ENCODE data around the gene HLCS.

Gene HLCS

DNA sequence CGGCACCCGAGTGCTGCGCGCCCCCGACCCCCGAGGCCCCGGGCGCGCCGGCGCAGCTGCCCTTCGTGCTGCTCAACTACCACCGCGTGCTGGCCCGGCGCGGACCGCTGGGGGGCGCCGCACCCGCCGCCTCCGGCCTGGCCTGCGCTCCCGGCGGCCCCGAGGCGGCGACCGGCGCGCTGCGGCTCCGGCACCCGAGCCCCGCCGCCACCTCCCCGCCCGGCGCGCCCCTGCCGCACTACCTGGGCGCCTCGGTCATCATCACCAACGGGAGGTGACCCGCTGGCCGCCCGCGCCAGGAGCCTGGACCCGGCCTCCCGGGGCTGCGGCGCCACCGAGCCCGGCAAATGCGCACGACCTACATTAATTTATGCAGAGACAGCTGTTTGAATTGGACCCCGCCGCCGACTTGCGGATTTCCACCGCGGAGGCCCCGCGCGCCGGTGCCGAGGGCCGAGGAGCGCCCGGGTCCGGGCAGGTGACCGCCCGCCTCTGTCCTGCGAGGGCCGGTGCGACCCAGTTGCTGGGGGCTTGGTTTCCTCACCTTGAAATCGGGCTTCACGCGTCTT lies 218.6 kb downstream of the HLCS start:
- H3K9ac ChIP-seq (ENCODE audit: low read depth, low read length, poor library complexity, severe bottlenecking): no peak overlapping the region
- peaks cover 13% of the 10 kb centered on the region for H3K4me1 ChIP-seq (ENCODE audit: insufficient read depth, low read length, poor library complexity, severe bottlenecking)
- H3F3A ChIP-seq (ENCODE audit: low read depth): no peaks in the 10 kb centered on the region
- no peaks in the 10 kb centered on the region for H4K20me1 ChIP-seq (ENCODE audit: insufficient read depth, low read length, poor library complexity, severe bottlenecking)
- H3K27me3 ChIP-seq (ENCODE audit: insufficient read depth, low read length, poor library complexity, severe bottlenecking): no peaks in the 10 kb centered on the region
- H3K9me2 ChIP-seq (replicated peaks; ENCODE audit: low read depth, low read length): no peaks in the 10 kb centered on the region
- TF ChIP-seq, protein P1, sequence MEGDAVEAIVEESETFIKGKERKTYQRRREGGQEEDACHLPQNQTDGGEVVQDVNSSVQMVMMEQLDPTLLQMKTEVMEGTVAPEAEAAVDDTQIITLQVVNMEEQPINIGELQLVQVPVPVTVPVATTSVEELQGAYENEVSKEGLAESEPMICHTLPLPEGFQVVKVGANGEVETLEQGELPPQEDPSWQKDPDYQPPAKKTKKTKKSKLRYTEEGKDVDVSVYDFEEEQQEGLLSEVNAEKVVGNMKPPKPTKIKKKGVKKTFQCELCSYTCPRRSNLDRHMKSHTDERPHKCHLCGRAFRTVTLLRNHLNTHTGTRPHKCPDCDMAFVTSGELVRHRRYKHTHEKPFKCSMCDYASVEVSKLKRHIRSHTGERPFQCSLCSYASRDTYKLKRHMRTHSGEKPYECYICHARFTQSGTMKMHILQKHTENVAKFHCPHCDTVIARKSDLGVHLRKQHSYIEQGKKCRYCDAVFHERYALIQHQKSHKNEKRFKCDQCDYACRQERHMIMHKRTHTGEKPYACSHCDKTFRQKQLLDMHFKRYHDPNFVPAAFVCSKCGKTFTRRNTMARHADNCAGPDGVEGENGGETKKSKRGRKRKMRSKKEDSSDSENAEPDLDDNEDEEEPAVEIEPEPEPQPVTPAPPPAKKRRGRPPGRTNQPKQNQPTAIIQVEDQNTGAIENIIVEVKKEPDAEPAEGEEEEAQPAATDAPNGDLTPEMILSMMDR (conservative IDR thresholded peaks at IDR 0.05; ENCODE audit: low read length): no peak
- no peak for TF ChIP-seq EZH2phosphoT487 (IDR thresholded peaks at IDR 0.05; ENCODE audit: borderline replicate concordance)
- no peak overlapping the region for H3K4me2 ChIP-seq (ENCODE audit: low read depth, low read length, poor library complexity, severe bottlenecking)
- no peak overlapping the region for H2AFZ ChIP-seq (ENCODE audit: low read length)
- no peak overlapping the region for H3K4me3 ChIP-seq (ENCODE audit: low read length, poor library complexity, severe bottlenecking)
- no peaks in the 10 kb centered on the region for H3K36me3 ChIP-seq (ENCODE audit: insufficient read depth, low read length)
- H3K9me3 ChIP-seq (ENCODE audit: insufficient read depth, low read depth, low read length): no peaks in the 10 kb centered on the region
- H3K79me2 ChIP-seq (ENCODE audit: insufficient read depth, low read length): no peaks in the 10 kb centered on the region

DNA sequence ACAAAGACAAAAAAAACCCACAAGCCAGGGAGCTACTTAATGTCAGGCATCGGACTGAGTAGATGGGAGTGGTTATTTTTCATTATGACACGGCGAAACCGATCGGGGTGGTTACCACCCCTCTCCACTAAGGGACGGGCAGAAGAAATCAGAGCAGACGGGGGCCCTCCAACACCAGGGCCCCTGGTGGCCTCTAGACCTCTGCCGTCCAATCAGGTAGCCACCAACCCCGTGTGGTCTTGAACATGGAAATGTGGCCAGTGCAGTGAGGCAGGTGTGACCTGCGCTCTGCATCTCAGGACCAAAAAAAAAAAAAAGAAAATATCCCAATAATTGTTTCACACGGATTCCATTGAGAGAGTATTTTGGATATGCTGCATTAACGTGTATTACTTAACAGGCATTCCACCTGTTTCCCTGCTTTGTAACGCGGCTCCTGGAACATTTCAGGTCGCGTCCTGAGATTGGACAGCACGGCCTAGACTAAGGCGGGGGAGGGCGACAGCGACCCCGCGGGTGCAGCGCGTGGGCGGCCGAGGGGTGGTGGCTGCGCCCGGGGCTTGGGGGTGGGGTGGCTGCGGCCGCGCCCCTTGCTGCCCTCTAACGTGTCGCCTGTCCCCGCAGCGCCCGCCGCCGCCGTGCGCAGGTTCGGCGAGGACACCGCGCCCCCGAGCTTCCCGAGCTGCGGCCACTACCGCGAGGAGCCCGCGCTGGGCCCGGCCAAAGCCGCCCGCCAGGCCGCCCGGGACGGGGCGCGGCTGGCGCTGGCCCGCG lies 219.2 kb downstream of the HLCS start:
- Histone ChIP-seq H3K9ac (ENCODE audit: low read depth, low read length, poor library complexity, severe bottlenecking) (no peak overlapping the region), H3K79me2 (ENCODE audit: insufficient read depth, low read length) (no peaks in the 10 kb centered on the region), H3K36me3 (ENCODE audit: insufficient read depth, low read length) (no peaks in the 10 kb centered on the region), H4K20me1 (ENCODE audit: insufficient read depth, low read length, poor library complexity, severe bottlenecking) (no peaks in the 10 kb centered on the region), H3K9me2 (replicated peaks; ENCODE audit: low read depth, low read length) (no peaks in the 10 kb centered on the region), H3K9me3 (ENCODE audit: insufficient read depth, low read depth, low read length) (no peaks in the 10 kb centered on the region), H2AFZ (ENCODE audit: low read length) (no peak overlapping the region), H3K27me3 (ENCODE audit: insufficient read depth, low read length, poor library complexity, severe bottlenecking) (no peaks in the 10 kb centered on the region), H3K4me1 (ENCODE audit: insufficient read depth, low read length, poor library complexity, severe bottlenecking) (peaks cover 12% of the 10 kb centered on the region), H3K4me3 (ENCODE audit: low read length, poor library complexity, severe bottlenecking) (peak overlapping the region; percentile 55), H3F3A (ENCODE audit: low read depth) (no peaks in the 10 kb centered on the region), H3K4me2 (ENCODE audit: low read depth, low read length, poor library complexity, severe bottlenecking) (peak overlapping the region; percentile 71)
- no peak for TF ChIP-seq EZH2phosphoT487 (IDR thresholded peaks at IDR 0.05; ENCODE audit: borderline replicate concordance)
- TF ChIP-seq, protein P1 (conservative IDR thresholded peaks at IDR 0.05; ENCODE audit: low read length): no peak

GRCh38 chr21:36745459-36745858 lies 221.0 kb downstream of the HLCS start:
- no peaks in the 10 kb centered on the region for H3F3A ChIP-seq (ENCODE audit: low read depth)
- no peak overlapping the region for H3K4me3 ChIP-seq (ENCODE audit: low read length, poor library complexity, severe bottlenecking)
- no peak overlapping the region for H3K9ac ChIP-seq (ENCODE audit: low read depth, low read length, poor library complexity, severe bottlenecking)
- H2AFZ ChIP-seq (ENCODE audit: low read length): no peak overlapping the region
- TF ChIP-seq, protein P1 (conservative IDR thresholded peaks at IDR 0.05; ENCODE audit: low read length): no peak
- no peak for TF ChIP-seq EZH2phosphoT487 (IDR thresholded peaks at IDR 0.05; ENCODE audit: borderline replicate concordance)
- H3K4me2 ChIP-seq (ENCODE audit: low read depth, low read length, poor library complexity, severe bottlenecking): no peak overlapping the region
- H3K9me2 ChIP-seq (replicated peaks; ENCODE audit: low read depth, low read length): no peaks in the 10 kb centered on the region
- no peaks in the 10 kb centered on the region for H3K4me1 ChIP-seq (ENCODE audit: insufficient read depth, low read length, poor library complexity, severe bottlenecking)
- H3K27me3 ChIP-seq (ENCODE audit: insufficient read depth, low read length, poor library complexity, severe bottlenecking): no peaks in the 10 kb centered on the region
- no peaks in the 10 kb centered on the region for H3K9me3 ChIP-seq (ENCODE audit: insufficient read depth, low read depth, low read length)
- H3K36me3 ChIP-seq (ENCODE audit: insufficient read depth, low read length): no peaks in the 10 kb centered on the region
- no peaks in the 10 kb centered on the region for H3K79me2 ChIP-seq (ENCODE audit: insufficient read depth, low read length)
- H4K20me1 ChIP-seq (ENCODE audit: insufficient read depth, low read length, poor library complexity, severe bottlenecking): no peaks in the 10 kb centered on the region

All from Loucy (cell line).